Erythroblast (primary cell): ENCODE data around the gene MSMB.

ENCODE experiments used
- GATA1 ChIP-seq: IDR thresholded peaks from 2 replicates; pipeline ENCODE4 v1.6.1; 2011; ENCODE audit warnings: low read depth, mild to moderate bottlenecking, control low read depth, low read length, moderate library complexity
- POLR2A ChIP-seq: IDR thresholded peaks from 2 replicates; pipeline ENCODE4 v1.6.1; 2011; ENCODE audit warnings: mild to moderate bottlenecking, low read length

DNA sequence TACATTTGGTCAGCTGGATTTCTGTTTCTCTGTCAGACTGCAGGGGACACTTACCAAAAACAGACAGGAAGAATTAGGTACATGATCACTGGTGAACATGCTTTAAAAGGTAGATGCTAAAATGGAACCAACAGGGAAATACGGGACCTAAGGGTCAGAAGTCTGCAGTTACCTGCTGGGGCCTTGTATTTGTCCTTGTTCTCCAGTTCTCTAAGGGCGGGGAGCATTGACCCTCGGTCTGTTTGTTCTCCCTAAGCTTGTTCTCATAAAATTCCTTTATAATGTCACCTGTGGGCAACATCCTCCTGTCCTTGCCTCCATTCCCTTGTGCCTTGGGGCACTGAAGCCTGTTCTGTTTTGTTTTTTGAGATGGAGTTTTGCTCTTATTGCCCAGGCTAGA is 29.8 kb upstream of the MSMB start:
- TF ChIP-seq POLR2A (no peak), GATA1 (no peak)
